GM23338 (cell line): ENCODE results near the gene DNAH17.

ENCODE experiments used
- CREB1 ChIP-seq: fragments of 250-450 bp; sonication (Bioruptor Pico); IDR thresholded peaks from 2 replicates; pipeline ENCODE4 v1.5.0; 2020; ENCODE audit warnings: low read depth, mild to moderate bottlenecking, moderate library complexity
- EZH2 ChIP-seq: fragments of 200-600 bp; sonication (generic); IDR thresholded peaks from one replicate; pipeline ENCODE4 v1.8.0; 2017; ENCODE audit warnings: antibody characterized with exemption, mild to moderate bottlenecking, low read depth; ENCODE audit not compliant: unreplicated experiment
- EZH2phosphoT487 ChIP-seq: fragments of 200-600 bp; sonication (generic); IDR thresholded peaks from one replicate; pipeline ENCODE4 v1.8.1; 2018; ENCODE audit warnings: antibody characterized with exemption; ENCODE audit not compliant: unreplicated experiment
- JUNB ChIP-seq: IDR thresholded peaks from one replicate; pipeline ENCODE4 v1.6.1; 2016; ENCODE audit warnings: antibody characterized with exemption; ENCODE audit not compliant: unreplicated experiment
- NANOG ChIP-seq: IDR thresholded peaks from 2 replicates; pipeline ENCODE4 v1.6.1; 2016; ENCODE audit warnings: antibody characterized with exemption, borderline replicate concordance
- POLR2AphosphoS5 ChIP-seq: IDR thresholded peaks from 2 replicates; pipeline ENCODE4 v1.6.1; 2016; ENCODE audit warnings: antibody characterized with exemption, low read depth
- REST ChIP-seq: IDR thresholded peaks from one replicate; pipeline ENCODE4 v1.6.1; 2018; ENCODE audit warnings: antibody characterized with exemption; ENCODE audit not compliant: unreplicated experiment
- ZNF114 ChIP-seq: fragments of 250-450 bp; sonication (Bioruptor Pico); IDR thresholded peaks from 2 replicates; pipeline ENCODE4 v1.5.0; 2020; ENCODE audit warnings: mild to moderate bottlenecking, moderate library complexity
- TF ChIP-seq, protein P1 (sequence below), 2 experiments: fragments of 200-600 bp in 1 of 2; sonication (generic) in 1 of 2; conservative IDR thresholded peaks; 2 replicates each; pipeline versions ENCODE4 v1.5.1 to v1.6.1; 2016 to 2017; ENCODE audit warnings: antibody characterized with exemption in 2 of 2, low read depth in 2 of 2, mild to moderate bottlenecking in 2 of 2, moderate library complexity in 1 of 2

DNA sequence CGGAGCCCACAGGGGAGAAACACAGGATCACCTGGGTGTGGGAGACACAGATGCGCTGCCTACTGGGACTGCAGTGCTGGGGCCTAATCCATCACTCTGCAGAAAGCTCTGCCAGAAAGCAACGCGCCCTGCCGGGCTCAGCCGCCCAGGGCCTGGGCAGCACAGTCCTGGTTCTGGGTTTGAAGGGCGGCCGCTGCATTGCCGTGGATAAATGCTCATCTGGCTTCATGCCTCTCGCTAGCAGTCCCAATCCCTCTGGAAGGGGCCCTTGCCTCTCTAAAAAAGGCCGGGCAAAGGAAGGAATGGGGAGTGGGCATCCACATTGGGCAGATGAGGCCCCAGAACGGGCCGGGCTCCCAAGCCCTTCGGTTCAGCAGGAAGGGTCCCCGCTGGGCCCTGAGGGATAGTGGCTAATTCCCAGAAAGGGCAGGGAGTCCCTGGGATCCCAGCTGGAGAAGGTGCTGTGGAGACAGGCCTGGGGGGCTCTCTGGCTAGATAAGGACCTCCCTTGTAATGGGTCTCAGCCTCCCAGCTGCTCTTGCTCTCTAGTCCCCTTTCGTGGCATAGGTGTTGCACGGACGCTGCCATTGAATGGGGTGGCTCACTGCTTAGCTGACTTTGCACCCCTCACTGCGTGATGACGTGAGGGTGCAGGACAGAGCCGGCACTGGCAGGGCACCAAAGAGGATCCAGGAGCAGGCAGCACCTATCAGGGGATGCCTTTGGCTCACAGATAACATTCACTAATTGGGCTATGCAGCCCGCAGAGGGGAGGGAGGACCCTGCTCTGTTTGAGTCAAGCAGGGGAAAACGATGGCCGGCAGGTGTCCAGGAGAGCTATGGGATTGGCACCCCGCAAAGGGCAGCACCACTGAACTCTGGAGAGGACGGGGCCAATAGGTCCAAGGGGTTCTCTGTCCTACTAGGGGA is 110.1 kb downstream of the DNAH17 start:
- TF ChIP-seq, protein P1, sequence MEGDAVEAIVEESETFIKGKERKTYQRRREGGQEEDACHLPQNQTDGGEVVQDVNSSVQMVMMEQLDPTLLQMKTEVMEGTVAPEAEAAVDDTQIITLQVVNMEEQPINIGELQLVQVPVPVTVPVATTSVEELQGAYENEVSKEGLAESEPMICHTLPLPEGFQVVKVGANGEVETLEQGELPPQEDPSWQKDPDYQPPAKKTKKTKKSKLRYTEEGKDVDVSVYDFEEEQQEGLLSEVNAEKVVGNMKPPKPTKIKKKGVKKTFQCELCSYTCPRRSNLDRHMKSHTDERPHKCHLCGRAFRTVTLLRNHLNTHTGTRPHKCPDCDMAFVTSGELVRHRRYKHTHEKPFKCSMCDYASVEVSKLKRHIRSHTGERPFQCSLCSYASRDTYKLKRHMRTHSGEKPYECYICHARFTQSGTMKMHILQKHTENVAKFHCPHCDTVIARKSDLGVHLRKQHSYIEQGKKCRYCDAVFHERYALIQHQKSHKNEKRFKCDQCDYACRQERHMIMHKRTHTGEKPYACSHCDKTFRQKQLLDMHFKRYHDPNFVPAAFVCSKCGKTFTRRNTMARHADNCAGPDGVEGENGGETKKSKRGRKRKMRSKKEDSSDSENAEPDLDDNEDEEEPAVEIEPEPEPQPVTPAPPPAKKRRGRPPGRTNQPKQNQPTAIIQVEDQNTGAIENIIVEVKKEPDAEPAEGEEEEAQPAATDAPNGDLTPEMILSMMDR (conservative IDR thresholded peaks at IDR 0.05; ENCODE audit: low read depth in 2 of 2) = no peak
- TF ChIP-seq CREB1 (CRISPR knock-in tag) (no peak), JUNB (no peak), EZH2 (no peak), POLR2AphosphoS5 (no peak), ZNF114 (CRISPR knock-in tag) (no peak), REST (no peak), NANOG (no peak), EZH2phosphoT487 (no peak)
